ENCODE measurements around the gene RBM34.

RBM34 gene

DNA sequence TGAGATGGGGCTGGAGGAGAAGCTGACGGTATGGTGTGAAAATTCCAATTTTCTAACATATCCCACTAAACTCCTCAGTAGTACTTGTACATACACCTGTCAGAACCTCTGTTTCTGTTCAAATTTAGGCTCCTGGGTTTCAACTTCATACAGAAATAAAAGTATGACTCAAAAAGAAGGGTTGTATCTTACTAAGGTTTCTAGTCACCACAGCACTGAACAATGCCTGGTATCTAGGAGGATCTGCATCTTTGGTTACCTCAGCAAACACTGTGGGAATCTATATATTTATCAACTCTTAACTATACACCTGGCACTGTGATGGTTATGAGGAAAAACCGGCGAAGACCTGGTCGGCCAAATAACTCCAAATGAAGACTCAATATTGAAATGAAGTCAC lies 13.8 kb downstream of the RBM34 start:
- peaks cover 32% of the 10 kb centered on the region for H3K36me3 ChIP-seq (replicated peaks)
- DNase-seq = no peak

DNA sequence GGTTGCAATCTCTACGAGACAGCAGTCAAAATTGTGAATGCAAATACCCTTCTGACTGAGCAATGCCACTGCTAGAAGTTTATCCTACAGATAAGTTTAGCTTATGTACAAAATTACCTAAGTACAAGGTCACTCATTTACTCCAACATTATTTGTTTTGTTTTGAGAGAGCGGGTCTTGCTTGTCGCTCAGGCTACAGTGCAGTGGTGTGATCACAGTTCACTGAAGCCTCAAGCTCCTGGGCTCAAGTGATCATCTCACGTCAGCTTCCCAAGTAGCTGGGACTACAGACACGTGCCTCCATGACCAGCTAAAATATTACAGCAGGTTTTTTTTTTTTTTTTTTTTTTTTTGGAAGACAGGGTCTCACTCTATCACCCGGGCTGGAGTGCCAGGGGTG lies 15.4 kb downstream of the RBM34 start:
- TF ChIP-seq, protein P1, sequence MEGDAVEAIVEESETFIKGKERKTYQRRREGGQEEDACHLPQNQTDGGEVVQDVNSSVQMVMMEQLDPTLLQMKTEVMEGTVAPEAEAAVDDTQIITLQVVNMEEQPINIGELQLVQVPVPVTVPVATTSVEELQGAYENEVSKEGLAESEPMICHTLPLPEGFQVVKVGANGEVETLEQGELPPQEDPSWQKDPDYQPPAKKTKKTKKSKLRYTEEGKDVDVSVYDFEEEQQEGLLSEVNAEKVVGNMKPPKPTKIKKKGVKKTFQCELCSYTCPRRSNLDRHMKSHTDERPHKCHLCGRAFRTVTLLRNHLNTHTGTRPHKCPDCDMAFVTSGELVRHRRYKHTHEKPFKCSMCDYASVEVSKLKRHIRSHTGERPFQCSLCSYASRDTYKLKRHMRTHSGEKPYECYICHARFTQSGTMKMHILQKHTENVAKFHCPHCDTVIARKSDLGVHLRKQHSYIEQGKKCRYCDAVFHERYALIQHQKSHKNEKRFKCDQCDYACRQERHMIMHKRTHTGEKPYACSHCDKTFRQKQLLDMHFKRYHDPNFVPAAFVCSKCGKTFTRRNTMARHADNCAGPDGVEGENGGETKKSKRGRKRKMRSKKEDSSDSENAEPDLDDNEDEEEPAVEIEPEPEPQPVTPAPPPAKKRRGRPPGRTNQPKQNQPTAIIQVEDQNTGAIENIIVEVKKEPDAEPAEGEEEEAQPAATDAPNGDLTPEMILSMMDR (IDR thresholded peaks at IDR 0.05; ENCODE audit: low read depth, low read length, missing control alignments) = no peak
- DNase-seq = no peak
- Histone ChIP-seq H3K27ac (no peak overlapping the region), H3K4me3 (ENCODE audit: low read depth, low read length) (no peak overlapping the region), H3K27me3 (replicated peaks) (no peaks in the 10 kb centered on the region), H3K36me3 (replicated peaks) (peaks cover 31% of the 10 kb centered on the region)
- in situ Hi-C loops (cut with HindIII; ENCODE audit: low pct_ligation_motif_present, low sequenced_read_pairs) = no loop called here

More for the DNA sequence above, 13.8 kb downstream of the RBM34 start:
- no peak overlapping the region for H3K4me3 ChIP-seq (ENCODE audit: low read depth, low read length)
- H3K27me3 ChIP-seq (replicated peaks) = no peaks in the 10 kb centered on the region
- in situ Hi-C loops (cut with HindIII; ENCODE audit: low pct_ligation_motif_present, low sequenced_read_pairs) = no loop called here
- TF ChIP-seq, protein P1 (IDR thresholded peaks at IDR 0.05; ENCODE audit: low read depth, low read length, missing control alignments) = no peak
- H3K27ac ChIP-seq = no peak overlapping the region

DNA sequence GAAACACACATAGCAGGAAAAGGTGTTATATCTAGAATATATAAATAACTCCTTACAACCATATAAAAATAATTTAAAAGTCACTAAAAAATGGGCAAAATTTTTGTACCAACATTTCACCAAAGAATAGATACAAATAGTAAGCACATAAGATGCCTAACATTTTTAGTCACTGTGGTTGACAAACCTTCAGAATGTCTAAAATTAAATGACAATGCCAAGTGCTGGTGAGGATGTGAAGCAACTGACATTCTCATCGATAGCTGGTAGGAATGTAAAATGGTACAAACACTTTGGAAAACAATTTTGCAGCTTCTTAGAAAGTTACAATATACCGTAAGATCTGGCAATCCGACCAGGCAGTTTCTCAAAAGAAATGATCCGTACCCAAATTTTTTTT lies 18.1 kb downstream of the RBM34 start:
- Histone ChIP-seq H3K4me3 (ENCODE audit: low read depth, low read length) (no peak overlapping the region), H3K27me3 (replicated peaks) (no peaks in the 10 kb centered on the region), H3K27ac (no peak overlapping the region), H3K36me3 (replicated peaks) (peaks cover 43% of the 10 kb centered on the region)
- in situ Hi-C loops (cut with HindIII; ENCODE audit: low pct_ligation_motif_present, low sequenced_read_pairs) = no loop called here
- TF ChIP-seq, protein P1 (IDR thresholded peaks at IDR 0.05; ENCODE audit: low read depth, low read length, missing control alignments) = no peak
- no peak for DNase-seq

DNA sequence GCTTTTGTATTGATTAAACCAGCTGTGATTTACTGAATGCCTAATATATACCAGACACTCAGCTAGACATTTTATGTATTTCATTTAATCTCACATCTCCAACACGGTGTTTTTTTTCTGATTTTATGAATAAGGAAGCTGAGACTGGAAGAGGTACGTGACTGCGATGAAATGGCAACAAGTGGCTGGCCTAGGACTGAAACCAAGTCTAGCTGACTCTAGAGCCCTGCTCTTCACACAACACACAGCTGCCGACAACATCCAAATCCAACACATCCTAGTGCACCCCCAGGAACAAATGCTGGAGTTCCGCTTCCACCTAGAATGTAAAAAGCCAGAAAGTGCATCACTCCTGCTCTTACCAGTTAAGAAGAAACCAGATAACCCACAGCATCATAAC lies 21.7 kb downstream of the RBM34 start:
- no peak overlapping the region for H3K27ac ChIP-seq
- TF ChIP-seq, protein P1 (IDR thresholded peaks at IDR 0.05; ENCODE audit: low read depth, low read length, missing control alignments) = no peak
- DNase-seq = no peak
- in situ Hi-C loops (cut with HindIII; ENCODE audit: low pct_ligation_motif_present, low sequenced_read_pairs) = no loop called here
- H3K4me3 ChIP-seq (ENCODE audit: low read depth, low read length) = no peak overlapping the region
- peaks cover 57% of the 10 kb centered on the region for H3K36me3 ChIP-seq (replicated peaks)
- H3K27me3 ChIP-seq (replicated peaks) = no peaks in the 10 kb centered on the region

DNA sequence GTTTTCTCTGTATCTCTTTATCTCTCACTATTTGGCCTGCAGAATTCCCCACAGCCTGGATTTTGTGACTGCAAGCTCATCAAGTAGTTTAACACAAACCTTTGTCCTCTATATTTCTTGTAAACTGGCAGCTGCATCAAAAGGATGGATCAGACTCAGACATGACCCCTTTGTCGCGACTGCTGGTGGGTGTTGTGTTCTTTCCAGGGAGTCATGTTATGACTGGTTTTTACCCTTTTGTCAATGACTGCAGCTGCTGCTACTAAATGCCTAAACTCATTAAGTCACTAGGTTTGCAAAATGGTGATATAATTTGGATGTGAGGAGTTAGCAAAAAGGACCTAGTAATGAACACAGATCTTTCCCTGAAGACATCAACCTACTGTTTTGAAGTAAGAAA lies 22.2 kb downstream of the RBM34 start:
- TF ChIP-seq, protein P1 (IDR thresholded peaks at IDR 0.05; ENCODE audit: low read depth, low read length, missing control alignments) = no peak
- H3K4me3 ChIP-seq (ENCODE audit: low read depth, low read length) = no peak overlapping the region
- no peaks in the 10 kb centered on the region for H3K27me3 ChIP-seq (replicated peaks)
- H3K27ac ChIP-seq = no peak overlapping the region
- H3K36me3 ChIP-seq (replicated peaks) = peaks cover 57% of the 10 kb centered on the region
- in situ Hi-C loops (cut with HindIII; ENCODE audit: low pct_ligation_motif_present, low sequenced_read_pairs) = no loop called here
- no peak for DNase-seq

DNA sequence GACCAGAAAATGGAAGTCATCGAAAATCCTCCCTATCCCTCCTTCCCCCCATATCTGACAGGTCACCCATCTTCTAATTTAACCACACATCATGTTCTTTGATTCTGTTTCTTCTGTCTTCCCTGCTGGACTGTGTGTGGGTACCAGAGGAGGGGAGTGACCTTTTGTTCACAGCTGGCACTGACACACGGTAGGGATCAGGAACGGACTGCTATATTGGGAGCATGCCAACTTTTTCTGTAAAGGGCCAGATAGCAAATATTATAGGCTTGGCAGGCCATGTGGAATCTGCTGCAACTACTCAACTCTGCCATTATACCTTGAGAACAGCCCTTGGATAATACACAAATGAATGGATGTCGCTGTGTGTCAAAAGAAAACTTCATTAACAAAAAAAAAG lies 24.9 kb downstream of the RBM34 start:
- TF ChIP-seq, protein P1 (IDR thresholded peaks at IDR 0.05; ENCODE audit: low read depth, low read length, missing control alignments) = no peak
- H3K36me3 ChIP-seq (replicated peaks) = peaks cover 61% of the 10 kb centered on the region
- in situ Hi-C loops (cut with HindIII; ENCODE audit: low pct_ligation_motif_present, low sequenced_read_pairs) = no loop called here

More for the DNA sequence above, 24.9 kb downstream of the RBM34 start:
- no peak for DNase-seq
- Histone ChIP-seq H3K27ac (no peak overlapping the region), H3K4me3 (ENCODE audit: low read depth, low read length) (no peak overlapping the region), H3K27me3 (replicated peaks) (no peaks in the 10 kb centered on the region)
